Measurements from ENCODE around the gene CUBN. TPM values are rescaled to one million over a fixed set of nuclear protein-coding genes. Genes with fewer than 3 reads are reported as not detected.

CUBN gene
- total RNA-seq, 2 experiments from 2014 or later, result 7.9 to 9.2 TPM

DNA sequence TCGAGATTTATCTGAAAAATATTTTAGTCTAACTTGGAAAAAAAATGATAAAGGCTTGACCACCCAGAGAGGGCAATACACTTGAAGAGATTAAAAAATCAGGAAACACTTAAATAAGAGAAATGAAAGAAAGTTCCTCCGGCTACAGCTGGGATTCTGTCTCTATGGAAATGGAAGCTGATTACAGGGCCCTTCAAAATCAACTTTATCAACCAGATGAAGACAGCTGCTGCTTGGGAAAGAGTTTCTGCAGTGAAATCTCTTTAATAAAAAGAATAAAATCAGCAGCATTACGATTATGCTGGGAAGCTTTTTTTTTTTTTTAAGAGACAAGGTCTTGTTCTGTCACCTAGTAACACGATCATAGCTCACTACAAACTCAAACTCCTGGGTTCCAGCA, 316.9 kb downstream of the CUBN start:
- CTCF ChIA-PET, result interaction anchor here (0.6 kb wide), 1 partner anchor 1840 kb away, joined by 3 read pairs; no protein-coding TSS in a partner anchor
- Mint-ChIP-seq H3K36me3 (ENCODE audit: low read depth) (peaks cover 57% of the 10 kb centered on the region), H3K4me3 (no peak overlapping the region), H3K4me1 (ENCODE audit: low read depth) (peaks cover 66% of the 10 kb centered on the region), H3K27ac (no peak overlapping the region), H3K27me3 (no peaks in the 10 kb centered on the region), H3K9me3 (no peaks in the 10 kb centered on the region)
- intact Hi-C loops (cut with DNase I, micrococcal nuclease), result no loop called here
- Histone ChIP-seq H3K27ac (ENCODE audit: low read depth in 1 of 2, low read length in 2 of 2) (no peak overlapping the region), H3K36me3 (ENCODE audit: insufficient read depth, low read length) (no peaks in the 10 kb centered on the region), H3K9me3 (ENCODE audit: control insufficient read depth in 1 of 2, insufficient read depth in 1 of 2, low read length in 2 of 2) (no peaks in the 10 kb centered on the region), H3K4me3 (ENCODE audit: low read length) (no peak overlapping the region), H3K27me3 (ENCODE audit: control insufficient read depth in 1 of 2, insufficient read depth in 2 of 2, low read length in 2 of 2) (no peaks in the 10 kb centered on the region), H3K4me1 (ENCODE audit: insufficient read depth, low read length) (peaks cover 31% of the 10 kb centered on the region)
- POLR2A ChIA-PET, result no interaction called here
- DNase-seq, result no peak
- TF ChIP-seq, protein P1, sequence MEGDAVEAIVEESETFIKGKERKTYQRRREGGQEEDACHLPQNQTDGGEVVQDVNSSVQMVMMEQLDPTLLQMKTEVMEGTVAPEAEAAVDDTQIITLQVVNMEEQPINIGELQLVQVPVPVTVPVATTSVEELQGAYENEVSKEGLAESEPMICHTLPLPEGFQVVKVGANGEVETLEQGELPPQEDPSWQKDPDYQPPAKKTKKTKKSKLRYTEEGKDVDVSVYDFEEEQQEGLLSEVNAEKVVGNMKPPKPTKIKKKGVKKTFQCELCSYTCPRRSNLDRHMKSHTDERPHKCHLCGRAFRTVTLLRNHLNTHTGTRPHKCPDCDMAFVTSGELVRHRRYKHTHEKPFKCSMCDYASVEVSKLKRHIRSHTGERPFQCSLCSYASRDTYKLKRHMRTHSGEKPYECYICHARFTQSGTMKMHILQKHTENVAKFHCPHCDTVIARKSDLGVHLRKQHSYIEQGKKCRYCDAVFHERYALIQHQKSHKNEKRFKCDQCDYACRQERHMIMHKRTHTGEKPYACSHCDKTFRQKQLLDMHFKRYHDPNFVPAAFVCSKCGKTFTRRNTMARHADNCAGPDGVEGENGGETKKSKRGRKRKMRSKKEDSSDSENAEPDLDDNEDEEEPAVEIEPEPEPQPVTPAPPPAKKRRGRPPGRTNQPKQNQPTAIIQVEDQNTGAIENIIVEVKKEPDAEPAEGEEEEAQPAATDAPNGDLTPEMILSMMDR (IDR thresholded peaks at IDR 0.05), result no peak
- no peak for ATAC-seq (ENCODE audit: poor library complexity)

DNA sequence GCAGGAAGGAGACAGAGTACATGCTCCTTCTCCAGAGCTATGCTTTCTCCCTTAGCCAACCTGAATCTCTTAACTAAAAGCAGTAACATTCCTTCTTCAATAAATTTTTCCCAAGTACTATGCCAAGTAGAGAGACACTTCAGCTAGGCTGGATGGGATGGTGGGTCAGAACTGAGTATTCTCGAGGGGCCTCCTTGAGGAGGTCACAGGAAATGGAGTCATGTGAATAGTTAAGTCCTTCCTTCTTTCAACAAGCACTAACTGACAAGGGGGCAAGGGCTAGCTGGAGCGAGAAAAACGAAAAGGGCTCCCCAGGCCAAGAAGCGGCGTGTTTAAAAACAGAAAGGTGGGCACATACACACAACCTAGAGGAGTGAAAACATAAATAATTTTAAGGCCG, 317.8 kb downstream of the CUBN start:
- H3K27me3 ChIP-seq (ENCODE audit: control insufficient read depth in 1 of 2, insufficient read depth in 2 of 2, low read length in 2 of 2), result no peaks in the 10 kb centered on the region
- no peak for DNase-seq
- H3K36me3 ChIP-seq (ENCODE audit: insufficient read depth, low read length), result no peaks in the 10 kb centered on the region
- no peak overlapping the region for H3K4me3 ChIP-seq (ENCODE audit: low read length)
- H3K9me3 Mint-ChIP-seq, result no peaks in the 10 kb centered on the region
- no peak overlapping the region for H3K27ac ChIP-seq (ENCODE audit: low read depth in 1 of 2, low read length in 2 of 2)
- POLR2A ChIA-PET, result no interaction called here
- peaks cover 57% of the 10 kb centered on the region for H3K4me1 Mint-ChIP-seq (ENCODE audit: low read depth)
- intact Hi-C loops (cut with DNase I, micrococcal nuclease), result no loop called here
- no peaks in the 10 kb centered on the region for H3K27me3 Mint-ChIP-seq
- H3K36me3 Mint-ChIP-seq (ENCODE audit: low read depth), result peaks cover 59% of the 10 kb centered on the region
- TF ChIP-seq, protein P1 (IDR thresholded peaks at IDR 0.05), result no peak
- CTCF ChIA-PET, result no interaction called here
- H3K4me3 Mint-ChIP-seq, result no peak overlapping the region
- H3K27ac Mint-ChIP-seq, result no peak overlapping the region
- no peak for ATAC-seq (ENCODE audit: poor library complexity)
- H3K4me1 ChIP-seq (ENCODE audit: insufficient read depth, low read length), result peaks cover 28% of the 10 kb centered on the region
- H3K9me3 ChIP-seq (ENCODE audit: control insufficient read depth in 1 of 2, insufficient read depth in 1 of 2, low read length in 2 of 2), result no peaks in the 10 kb centered on the region

DNA sequence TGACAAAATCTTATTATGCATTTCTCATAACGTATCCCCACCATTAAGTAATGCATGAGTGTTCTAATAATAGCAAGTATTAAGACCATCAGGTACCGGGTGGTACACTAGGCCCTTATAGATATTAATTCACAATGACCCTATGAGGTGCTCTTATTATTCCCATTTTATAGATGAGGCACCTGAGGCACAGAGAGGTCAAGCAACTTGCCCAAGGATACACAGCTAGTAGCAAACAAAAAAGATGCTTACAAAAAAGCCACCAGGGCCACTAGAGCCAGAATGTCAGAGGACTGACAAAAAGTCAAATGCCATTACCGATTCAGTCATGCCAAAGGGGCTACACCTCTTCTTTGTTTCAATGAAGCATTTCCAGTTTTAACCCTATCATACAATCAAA, 318.3 kb downstream of the CUBN start:
- Histone ChIP-seq H3K4me1 (ENCODE audit: insufficient read depth, low read length) (peaks cover 23% of the 10 kb centered on the region), H3K27ac (ENCODE audit: low read depth in 1 of 2, low read length in 2 of 2) (no peak overlapping the region), H3K9me3 (ENCODE audit: control insufficient read depth in 1 of 2, insufficient read depth in 1 of 2, low read length in 2 of 2) (no peaks in the 10 kb centered on the region), H3K27me3 (ENCODE audit: control insufficient read depth in 1 of 2, insufficient read depth in 2 of 2, low read length in 2 of 2) (no peaks in the 10 kb centered on the region), H3K36me3 (ENCODE audit: insufficient read depth, low read length) (no peaks in the 10 kb centered on the region), H3K4me3 (ENCODE audit: low read length) (no peak overlapping the region)
- ATAC-seq (ENCODE audit: poor library complexity), result no peak
- Mint-ChIP-seq H3K9me3 (no peaks in the 10 kb centered on the region), H3K4me1 (ENCODE audit: low read depth) (peaks cover 52% of the 10 kb centered on the region), H3K4me3 (no peak overlapping the region), H3K36me3 (ENCODE audit: low read depth) (peaks cover 62% of the 10 kb centered on the region), H3K27me3 (no peaks in the 10 kb centered on the region), H3K27ac (no peak overlapping the region)
- no peak for DNase-seq
- POLR2A ChIA-PET, result no interaction called here
- TF ChIP-seq, protein P1 (IDR thresholded peaks at IDR 0.05), result no peak
- intact Hi-C loops (cut with DNase I, micrococcal nuclease), result no loop called here
- CTCF ChIA-PET, result no interaction called here

Data from CD4-positive, alpha-beta T cell (primary cell).